Subcutaneous abdominal adipose tissue (tissue), 5 donors: ENCODE data around the gene COX10.

Experiments
- H3K27ac ChIP-seq: one replicate; pipeline ENCODE4 v1.7.0; 2013; ENCODE audit warnings: low read depth, mild to moderate bottlenecking, inconsistent platforms, low read length, moderate library complexity
- H3K27me3 ChIP-seq, 5 donors: one replicate each; pipeline ENCODE4 v1.7.0; 2013; ENCODE audit warnings: low read length in 5 of 5, inconsistent platforms in 1 of 5; ENCODE audit not compliant: control insufficient read depth in 5 of 5, insufficient read depth in 4 of 5
- H3K36me3 ChIP-seq, 5 donors: one replicate each; pipeline ENCODE4 v1.7.0; 2013; ENCODE audit warnings: low read length in 5 of 5; ENCODE audit not compliant: control insufficient read depth in 5 of 5, insufficient read depth in 5 of 5
- H3K4me1 ChIP-seq, 5 donors: one replicate each; pipeline ENCODE4 v1.7.0; 2013; ENCODE audit warnings: low read length in 5 of 5, mild to moderate bottlenecking in 3 of 5, moderate library complexity in 1 of 5; ENCODE audit not compliant: control insufficient read depth in 5 of 5, insufficient read depth in 5 of 5
- H3K4me3 ChIP-seq, 5 donors: one replicate each; pipeline ENCODE4 v1.7.0; 2013; ENCODE audit warnings: low read length in 5 of 5, low read depth in 1 of 5
- H3K9ac ChIP-seq, 5 donors: one replicate each; pipeline ENCODE4 v1.7.0; 2013; ENCODE audit warnings: low read length in 5 of 5, mild to moderate bottlenecking in 4 of 5, moderate library complexity in 3 of 5
- H3K9me3 ChIP-seq, 5 donors: one replicate each; pipeline ENCODE4 v1.7.0; 2013; ENCODE audit warnings: low read length in 5 of 5; ENCODE audit not compliant: control insufficient read depth in 5 of 5
- donor health status: healthy.
- donor health status: healthy.
- donor health status: healthy.
- donor health status: healthy.
- donor health status: healthy.

The COX10 gene

GRCh38 chr17:14113137-14113536, 43.8 kb downstream of the COX10 start:
- no peaks in the 10 kb centered on the region for H3K4me1 ChIP-seq
- H3K9me3 ChIP-seq, result no peaks in the 10 kb centered on the region
- H3K4me3 ChIP-seq, result no peak overlapping the region
- H3K27me3 ChIP-seq, result no peaks in the 10 kb centered on the region
- peaks cover 0 to 4% (median 0%) of the 10 kb centered on the region in 5 donors for H3K36me3 ChIP-seq
- no peak overlapping the region for H3K9ac ChIP-seq
- H3K27ac ChIP-seq, result no peak overlapping the region

GRCh38 chr17:14116263-14117024, 47.1 kb downstream of the COX10 start:
- H3K4me1 ChIP-seq, result no peaks in the 10 kb centered on the region
- no peaks in the 10 kb centered on the region for H3K36me3 ChIP-seq
- H3K9me3 ChIP-seq, result no peaks in the 10 kb centered on the region
- no peaks in the 10 kb centered on the region for H3K27me3 ChIP-seq
- no peak overlapping the region for H3K27ac ChIP-seq
- H3K9ac ChIP-seq, result no peak overlapping the region
- no peak overlapping the region for H3K4me3 ChIP-seq

- no peak overlapping the region for H3K9ac ChIP-seq
- no peak overlapping the region for H3K4me3 ChIP-seq
- no peaks in the 10 kb centered on the region for H3K9me3 ChIP-seq
- no peaks in the 10 kb centered on the region for H3K27me3 ChIP-seq
- H3K4me1 ChIP-seq, result peaks cover 0 to 4% (median 0%) of the 10 kb centered on the region in 5 donors
- H3K36me3 ChIP-seq, result no peaks in the 10 kb centered on the region
- no peak overlapping the region for H3K27ac ChIP-seq
Observed at GRCh38 chr17:14118951-14119350, 49.6 kb downstream of the COX10 start.

GRCh38 chr17:14119546-14119945, 50.2 kb downstream of the COX10 start:
- Histone ChIP-seq H3K4me1 (peaks cover 0 to 9% (median 0%) of the 10 kb centered on the region in 5 donors), H3K27me3 (no peaks in the 10 kb centered on the region), H3K9me3 (no peaks in the 10 kb centered on the region), H3K36me3 (no peaks in the 10 kb centered on the region), H3K4me3 (no peak overlapping the region), H3K27ac (no peak overlapping the region), H3K9ac (no peak overlapping the region)

- Histone ChIP-seq H3K9me3 (no peaks in the 10 kb centered on the region), H3K9ac (no peak overlapping the region), H3K4me3 (no peak overlapping the region), H3K4me1 (peaks cover 0 to 9% (median 0%) of the 10 kb centered on the region in 5 donors), H3K27me3 (no peaks in the 10 kb centered on the region), H3K36me3 (no peaks in the 10 kb centered on the region), H3K27ac (no peak overlapping the region)
Observed at GRCh38 chr17:14121952-14122351, 52.6 kb downstream of the COX10 start.

GRCh38 chr17:14123619-14124278, 54.4 kb downstream of the COX10 start:
- Histone ChIP-seq H3K9me3 (no peaks in the 10 kb centered on the region), H3K27ac (no peak overlapping the region), H3K36me3 (no peaks in the 10 kb centered on the region), H3K4me3 (no peak overlapping the region), H3K4me1 (peaks cover 0 to 9% (median 0%) of the 10 kb centered on the region in 5 donors), H3K27me3 (no peaks in the 10 kb centered on the region), H3K9ac (no peak overlapping the region)

GRCh38 chr17:14124854-14125253, 55.5 kb downstream of the COX10 start:
- Histone ChIP-seq H3K36me3 (no peaks in the 10 kb centered on the region), H3K4me1 (peaks cover 0 to 9% (median 0%) of the 10 kb centered on the region in 5 donors), H3K4me3 (no peak overlapping the region), H3K9me3 (no peaks in the 10 kb centered on the region), H3K27me3 (no peaks in the 10 kb centered on the region), H3K9ac (no peak overlapping the region), H3K27ac (no peak overlapping the region)

GRCh38 chr17:14125518-14126137, 56.3 kb downstream of the COX10 start:
- H3K36me3 ChIP-seq, result no peaks in the 10 kb centered on the region
- H3K4me1 ChIP-seq, result peaks cover 0 to 9% (median 0%) of the 10 kb centered on the region in 5 donors
- H3K27me3 ChIP-seq, result no peaks in the 10 kb centered on the region
- H3K4me3 ChIP-seq, result no peak overlapping the region
- no peak overlapping the region for H3K9ac ChIP-seq
- no peaks in the 10 kb centered on the region for H3K9me3 ChIP-seq
- no peak overlapping the region for H3K27ac ChIP-seq

- no peaks in the 10 kb centered on the region for H3K36me3 ChIP-seq
- H3K27ac ChIP-seq, result no peak overlapping the region
Observed at GRCh38 chr17:14133104-14133503, 63.8 kb downstream of the COX10 start.

GRCh38 chr17:14134456-14134855, 65.2 kb downstream of the COX10 start:
- Histone ChIP-seq H3K27ac (no peak overlapping the region), H3K9me3 (peaks cover 0 to 3% (median 0%) of the 10 kb centered on the region in 5 donors), H3K9ac (no peak overlapping the region), H3K4me3 (no peak overlapping the region), H3K36me3 (no peaks in the 10 kb centered on the region), H3K4me1 (no peaks in the 10 kb centered on the region), H3K27me3 (no peaks in the 10 kb centered on the region)

More at GRCh38 chr17:14133104-14133503, 63.8 kb downstream of the COX10 start:
- Histone ChIP-seq H3K27me3 (no peaks in the 10 kb centered on the region), H3K9ac (no peak overlapping the region), H3K9me3 (peaks cover 0 to 3% (median 0%) of the 10 kb centered on the region in 5 donors), H3K4me1 (no peaks in the 10 kb centered on the region), H3K4me3 (no peak overlapping the region)
